ENCODE data around the gene CAMK1D.

- TF ChIP-seq POLR2A (IDR thresholded peaks at IDR 0.05) (no peak), CTCF (IDR thresholded peaks at IDR 0.05) (no peak)
Measured at GRCh38 chr10:12771981-12772760, 422.8 kb downstream of the CAMK1D start.

Data from stomach (tissue), 4 donors.